Measurements from ENCODE around the gene RBM19. TPM values are rescaled to one million over a fixed set of nuclear protein-coding genes. Genes with fewer than 3 reads are reported as not detected.

RBM19 gene
- total and polyA plus RNA-seq, 9 donors: 11.6 to 44.0 (median 33.9) TPM

DNA sequence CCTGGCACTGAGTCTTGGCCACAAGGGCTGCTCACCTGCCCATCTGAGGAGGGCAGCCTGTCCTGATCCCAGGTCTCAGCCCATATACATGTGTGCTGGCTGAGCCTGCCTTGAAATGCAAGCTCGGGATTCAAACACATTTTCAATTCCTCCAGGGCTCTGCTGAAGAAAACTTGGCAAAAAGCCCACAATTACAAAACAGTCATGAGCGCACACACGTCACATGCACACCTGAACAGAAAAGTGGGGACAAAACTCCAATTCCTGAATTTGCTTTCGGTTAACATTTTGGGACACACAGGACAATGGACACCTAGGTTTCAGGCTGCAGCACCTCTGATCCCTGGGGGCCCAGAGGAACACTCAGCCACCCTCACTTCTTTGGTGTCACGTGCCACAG lies 113.9 kb downstream of the RBM19 start:
- H3K27ac ChIP-seq: no peak overlapping the region
- no peak for DNase-seq
- no peak for TF ChIP-seq POLR2A (IDR thresholded peaks at IDR 0.05)
- TF ChIP-seq, protein P1, sequence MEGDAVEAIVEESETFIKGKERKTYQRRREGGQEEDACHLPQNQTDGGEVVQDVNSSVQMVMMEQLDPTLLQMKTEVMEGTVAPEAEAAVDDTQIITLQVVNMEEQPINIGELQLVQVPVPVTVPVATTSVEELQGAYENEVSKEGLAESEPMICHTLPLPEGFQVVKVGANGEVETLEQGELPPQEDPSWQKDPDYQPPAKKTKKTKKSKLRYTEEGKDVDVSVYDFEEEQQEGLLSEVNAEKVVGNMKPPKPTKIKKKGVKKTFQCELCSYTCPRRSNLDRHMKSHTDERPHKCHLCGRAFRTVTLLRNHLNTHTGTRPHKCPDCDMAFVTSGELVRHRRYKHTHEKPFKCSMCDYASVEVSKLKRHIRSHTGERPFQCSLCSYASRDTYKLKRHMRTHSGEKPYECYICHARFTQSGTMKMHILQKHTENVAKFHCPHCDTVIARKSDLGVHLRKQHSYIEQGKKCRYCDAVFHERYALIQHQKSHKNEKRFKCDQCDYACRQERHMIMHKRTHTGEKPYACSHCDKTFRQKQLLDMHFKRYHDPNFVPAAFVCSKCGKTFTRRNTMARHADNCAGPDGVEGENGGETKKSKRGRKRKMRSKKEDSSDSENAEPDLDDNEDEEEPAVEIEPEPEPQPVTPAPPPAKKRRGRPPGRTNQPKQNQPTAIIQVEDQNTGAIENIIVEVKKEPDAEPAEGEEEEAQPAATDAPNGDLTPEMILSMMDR (IDR thresholded peaks at IDR 0.05): no peak
- no peak for TF ChIP-seq EP300 (IDR thresholded peaks at IDR 0.05)
- 87 to 92% (median 88%) methylated on average over 5 of the region's 5 CpGs for WGBS, 3 donors
- H3K36me3 ChIP-seq: no peaks in the 10 kb centered on the region
- H3K27me3 ChIP-seq: no peaks in the 10 kb centered on the region
- intact Hi-C loops (cut with DNase I): no loop called here
- no peaks in the 10 kb centered on the region for H3K9me3 ChIP-seq
- H3K4me3 ChIP-seq: no peak overlapping the region
- H3K4me1 ChIP-seq (ENCODE audit: insufficient read depth): no peaks in the 10 kb centered on the region

DNA sequence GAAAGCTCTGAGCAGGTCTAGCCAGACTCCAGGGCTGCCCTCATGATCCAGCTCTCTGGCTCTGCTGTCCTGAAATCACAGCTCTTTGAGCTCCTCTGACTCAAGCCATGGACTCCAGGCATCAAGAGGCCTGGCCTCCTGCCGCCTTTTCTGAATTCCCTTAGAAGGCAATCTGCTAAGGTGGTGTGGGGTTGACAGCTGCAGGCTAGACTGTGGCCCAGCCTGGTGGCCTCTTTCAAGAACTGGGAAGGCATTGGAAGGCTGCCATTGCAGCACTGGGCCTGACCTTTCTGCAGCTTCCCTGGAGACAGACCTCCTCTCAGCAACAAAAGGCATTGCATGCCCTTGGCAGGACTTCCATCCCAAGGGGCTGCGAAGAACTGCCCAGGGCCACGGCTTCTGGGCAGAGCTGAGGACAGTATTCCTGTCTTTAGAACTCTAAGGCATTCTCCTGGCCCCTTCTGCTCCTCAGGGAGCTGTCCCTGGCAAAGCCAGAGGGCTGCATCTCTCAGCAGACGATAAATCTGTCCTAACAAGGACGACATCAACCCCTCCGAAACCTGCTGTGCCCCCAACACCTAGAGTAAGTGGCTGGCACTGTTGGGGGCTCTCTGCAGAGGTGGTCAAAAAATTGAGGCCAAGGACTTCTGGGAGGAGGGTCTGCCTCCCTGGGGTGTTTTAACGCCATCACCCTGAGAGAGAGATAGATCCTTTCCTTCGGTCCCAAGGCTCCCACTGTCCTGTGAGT lies 115.6 kb downstream of the RBM19 start:
- no peak overlapping the region for H3K27ac ChIP-seq

DNA sequence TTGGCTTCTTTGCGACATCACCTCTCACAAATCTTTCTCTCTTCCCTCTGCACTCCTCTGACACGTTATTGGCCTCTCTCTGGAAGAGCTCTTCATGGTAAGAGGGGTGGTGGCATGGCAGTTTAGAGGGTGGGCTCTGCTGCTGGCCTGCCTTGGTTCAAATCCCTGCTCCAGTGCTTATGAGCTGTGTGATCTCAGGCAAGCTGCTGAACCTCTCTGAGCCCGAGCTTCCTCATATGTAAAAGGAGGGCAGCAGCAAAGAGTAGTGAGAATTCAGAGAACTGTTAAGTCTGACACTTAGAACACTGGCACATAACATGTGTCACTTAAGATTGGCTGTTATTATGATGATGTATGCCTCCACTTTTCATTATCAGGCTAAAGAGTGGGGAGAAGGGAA lies 118.3 kb downstream of the RBM19 start:
- H3K4me3 ChIP-seq: no peak overlapping the region
- no peak overlapping the region for H3K27ac ChIP-seq
- H3K27me3 ChIP-seq: no peaks in the 10 kb centered on the region
- no peak for DNase-seq
- no peaks in the 10 kb centered on the region for H3K36me3 ChIP-seq
- H3K4me1 ChIP-seq (ENCODE audit: insufficient read depth): no peaks in the 10 kb centered on the region
- intact Hi-C loops (cut with DNase I): no loop called here
- H3K9me3 ChIP-seq: no peaks in the 10 kb centered on the region
- TF ChIP-seq, protein P1 (IDR thresholded peaks at IDR 0.05): no peak
- TF ChIP-seq POLR2A (IDR thresholded peaks at IDR 0.05) (no peak), EP300 (IDR thresholded peaks at IDR 0.05) (no peak)
- 78 to 94% (median 83%) methylated on average over 3 of the region's 3 CpGs for WGBS, 3 donors

More for the DNA sequence above, 115.6 kb downstream of the RBM19 start:
- Histone ChIP-seq H3K4me3 (no peak overlapping the region), H3K27me3 (no peaks in the 10 kb centered on the region), H3K36me3 (no peaks in the 10 kb centered on the region), H3K9me3 (no peaks in the 10 kb centered on the region), H3K4me1 (ENCODE audit: insufficient read depth) (no peaks in the 10 kb centered on the region)
- peak in 1 of 5 donors; percentile 44 for DNase-seq
- WGBS, 3 donors: 85 to 87% (median 85%) methylated on average over 8 of the region's 8 CpGs
- TF ChIP-seq POLR2A (IDR thresholded peaks at IDR 0.05) (no peak), EP300 (IDR thresholded peaks at IDR 0.05) (no peak)
- TF ChIP-seq, protein P1 (IDR thresholded peaks at IDR 0.05): no peak
- intact Hi-C loops (cut with DNase I): no loop called here

DNA sequence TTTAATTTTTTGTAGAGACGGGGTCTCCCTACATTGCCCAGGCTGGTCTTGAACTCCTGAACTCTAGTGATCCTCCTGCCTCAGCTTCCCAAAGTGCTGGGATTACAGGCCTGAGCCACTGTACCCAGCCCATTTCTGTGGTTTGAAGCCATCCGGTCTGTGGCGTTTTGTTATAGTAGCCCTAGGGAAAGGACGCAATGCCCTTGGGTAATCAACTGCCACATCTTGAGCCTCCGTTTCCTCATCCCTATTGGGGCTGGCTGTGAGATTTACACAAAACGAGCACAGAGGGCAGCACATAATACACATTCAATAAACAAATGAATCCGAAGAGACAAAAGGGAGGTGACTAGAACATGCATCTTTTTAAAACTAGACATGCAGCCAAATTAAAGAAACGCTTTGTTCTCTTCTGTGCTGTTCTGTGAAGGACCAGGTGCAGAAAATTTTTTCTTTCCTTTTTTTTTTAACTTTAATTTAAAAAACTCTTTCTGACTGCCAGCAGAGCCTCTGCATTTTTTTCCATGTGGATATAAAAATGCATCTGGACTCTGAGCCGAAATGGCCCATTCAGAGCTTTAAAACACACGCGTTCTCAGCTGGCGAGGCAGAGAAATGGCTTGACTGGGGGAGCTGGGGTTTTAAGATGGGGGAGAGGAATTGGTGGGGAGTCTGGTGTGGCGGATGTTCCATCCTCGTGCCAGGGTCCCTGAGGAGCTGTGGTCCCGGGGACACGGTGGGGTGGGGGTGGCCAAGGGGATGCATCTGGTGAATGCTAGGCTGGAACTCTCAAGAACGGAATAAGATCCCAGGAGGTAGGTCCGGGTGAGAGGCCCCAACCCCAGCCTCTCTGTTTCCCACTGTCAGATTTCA lies 119.0 kb downstream of the RBM19 start:
- TF ChIP-seq POLR2A (IDR thresholded peaks at IDR 0.05) (no peak), EP300 (IDR thresholded peaks at IDR 0.05) (no peak)
- TF ChIP-seq, protein P1 (IDR thresholded peaks at IDR 0.05): no peak
- Histone ChIP-seq H3K4me1 (ENCODE audit: insufficient read depth) (no peaks in the 10 kb centered on the region), H3K9me3 (no peaks in the 10 kb centered on the region), H3K27ac (no peak overlapping the region), H3K4me3 (no peak overlapping the region), H3K27me3 (no peaks in the 10 kb centered on the region), H3K36me3 (no peaks in the 10 kb centered on the region)
- DNase-seq: no peak
- 87 to 90% (median 88%) methylated on average over 18 of the region's 18 CpGs for WGBS, 3 donors
- intact Hi-C loops (cut with DNase I): no loop called here
